Adrenal gland (tissue), 5 donors: Measurements from ENCODE around the gene NBAS.

Experiments used
- CTCF ChIP-seq, 6 experiments: fragments of 450-650 bp in 4 of 6; fragments of 200-600 bp in 2 of 6; sonication (generic) in 1 of 6; IDR thresholded peaks; 1 replicate in 5 of 6; 2 replicates in 1 of 6; pipeline versions ENCODE4 v1.5.1 to v1.8.0; 2016 to 2021; ENCODE audit warnings: antibody characterized with exemption in 6 of 6, mild to moderate bottlenecking in 2 of 6, moderate library complexity in 1 of 6
- POLR2A ChIP-seq, 2 donors: fragments of 450-650 bp; IDR thresholded peaks; one replicate each; pipeline ENCODE4 v1.6.1; 2017; ENCODE audit warnings: antibody characterized with exemption in 2 of 2, mild to moderate bottlenecking in 2 of 2, moderate library complexity in 1 of 2
- donor health status: DM: no; HTN: no; CAD: no.

- TF ChIP-seq CTCF (IDR thresholded peaks at IDR 0.05) (no peak), POLR2A (IDR thresholded peaks at IDR 0.05) (no peak)
Measured at GRCh38 chr2:15480552-15480951, 80.6 kb downstream of the NBAS start.
